IMR-90 (cell line): ENCODE data around the gene CLK4. TPM values are rescaled to one million over a fixed set of nuclear protein-coding genes. Genes with fewer than 3 reads are reported as not detected.

Source experiments
- ATAC-seq: fragments of 200-7000 bp; cut with Tn5 transposase; 2 replicates; pipeline ENCODE4 v1.9.1; 2020; ENCODE audit warnings: low read depth, mild to moderate bottlenecking, moderate library complexity
- BruUV-seq: library from RNA; stranded (reverse); fragments of 400-500 nt; replicated peaks from 2 replicates; lab custom pipeline; 2021; lab: Mats Ljungman, UMichigan
- CTCF ChIA-PET: fragments of 300-600 bp; formaldehyde crosslinking; extraction: SDS; loops from one replicate; lab custom pipeline; 2021; ENCODE audit warnings: antibody characterized with exemption; lab: Yijun Ruan, JAX
- POLR2A ChIA-PET: fragments of 300-600 bp; sonication (Branson Sonifier 250); formaldehyde crosslinking; loops from one replicate; lab custom pipeline; 2022; ENCODE audit warnings: antibody characterized with exemption; ENCODE audit not compliant: unreplicated experiment; lab: Charles Lee
- DNase-seq: peaks from one replicate; pipeline ENCODE4 v3.0.0; 2013
- H2AFZ ChIP-seq: replicated peaks from 2 replicates; pipeline ENCODE3; 2013; ENCODE audit warnings: low read length, mild to moderate bottlenecking; ENCODE audit not compliant: poor library complexity
- H2AK5ac ChIP-seq: 2 replicates; pipeline ENCODE4 v1.6.1; 2013; ENCODE audit warnings: low read depth, low read length, inconsistent platforms
- H2AK9ac ChIP-seq: replicated peaks from 2 replicates; pipeline ENCODE3; 2013; ENCODE audit warnings: mild to moderate bottlenecking, low read depth, low read length, moderate library complexity; ENCODE audit not compliant: poor library complexity
- H2BK120ac ChIP-seq: 2 replicates; pipeline ENCODE4 v1.6.1; 2013; ENCODE audit warnings: low read depth, low read length, inconsistent platforms
- H2BK15ac ChIP-seq: 3 replicates; pipeline ENCODE4 v1.6.1; 2013; ENCODE audit warnings: low read depth, low read length, inconsistent platforms
- H2BK20ac ChIP-seq: 2 replicates; pipeline ENCODE4 v1.6.1; 2013; ENCODE audit warnings: low read depth, mild to moderate bottlenecking, inconsistent platforms, low read length, moderate library complexity
- H2BK5ac ChIP-seq: 2 replicates; pipeline ENCODE4 v1.6.1; 2013; ENCODE audit warnings: mild to moderate bottlenecking, low read depth, low read length, inconsistent platforms; ENCODE audit not compliant: poor library complexity, severe bottlenecking
- H3K14ac ChIP-seq: replicated peaks from 2 replicates; pipeline ENCODE4 v1.6.1; 2013; ENCODE audit warnings: low read depth, low read length, inconsistent platforms
- H3K18ac ChIP-seq: 2 replicates; pipeline ENCODE4 v1.6.1; 2013; ENCODE audit warnings: low read depth, low read length, control low read depth
- H3K23ac ChIP-seq: 2 replicates; pipeline ENCODE4 v1.6.1; 2013; ENCODE audit warnings: low read depth, low read length, inconsistent platforms
- H3K27ac ChIP-seq: 2 replicates; pipeline ENCODE4 v1.5.1; 2013; ENCODE audit warnings: mild to moderate bottlenecking, control low read depth, low read length; ENCODE audit not compliant: insufficient read depth
- H3K27me3 ChIP-seq: 2 replicates; pipeline ENCODE4 v1.6.1; 2013; ENCODE audit warnings: low read length; ENCODE audit not compliant: control insufficient read depth, insufficient read depth
- H3K36me3 ChIP-seq: 2 replicates; pipeline ENCODE4 v1.6.1; 2013; ENCODE audit warnings: low read length, mixed read lengths; ENCODE audit not compliant: control insufficient read depth, insufficient read depth
- H3K4ac ChIP-seq: 2 replicates; pipeline ENCODE4 v1.6.1; 2013; ENCODE audit warnings: low read depth, low read length, inconsistent platforms
- H3K4me1 ChIP-seq: 2 replicates; pipeline ENCODE4 v1.6.1; 2013; ENCODE audit warnings: low read length, mixed read lengths; ENCODE audit not compliant: control insufficient read depth, insufficient read depth
- H3K4me2 ChIP-seq: 2 replicates; pipeline ENCODE4 v1.6.1; 2013; ENCODE audit warnings: low read depth, mild to moderate bottlenecking, control low read depth, low read length, moderate library complexity
- H3K4me3 ChIP-seq: 2 replicates; pipeline ENCODE4 v1.5.1; 2013; ENCODE audit warnings: low read depth, mild to moderate bottlenecking, control low read depth, low read length, moderate library complexity; ENCODE audit not compliant: insufficient read depth
- H3K56ac ChIP-seq: 2 replicates; pipeline ENCODE4 v1.6.1; 2013; ENCODE audit warnings: low read length, inconsistent platforms; ENCODE audit not compliant: insufficient read depth; ENCODE audit errors: extremely low read depth
- H3K79me1 ChIP-seq, 2 experiments: 2 replicates each; pipeline ENCODE4 v1.6.1; 2013; ENCODE audit warnings: low read length in 2 of 2, inconsistent platforms in 1 of 2, low read depth in 1 of 2
- H3K9ac ChIP-seq: 2 replicates; pipeline ENCODE4 v1.6.1; 2013; ENCODE audit warnings: low read depth, low read length, control low read depth
- H3K9me1 ChIP-seq: 2 replicates; pipeline ENCODE4 v1.6.1; 2013; ENCODE audit warnings: low read length, inconsistent platforms; ENCODE audit not compliant: insufficient read depth
- H3K9me3 ChIP-seq: 2 replicates; pipeline ENCODE4 v1.6.1; 2013; ENCODE audit warnings: low read length; ENCODE audit not compliant: control insufficient read depth, insufficient read depth
- H4K20me1 ChIP-seq: 2 replicates; pipeline ENCODE4 v1.6.1; 2013; ENCODE audit warnings: low read length, inconsistent platforms; ENCODE audit not compliant: insufficient read depth
- H4K5ac ChIP-seq: 2 replicates; pipeline ENCODE4 v1.6.1; 2013; ENCODE audit warnings: mild to moderate bottlenecking, low read depth, low read length, control low read depth
- H4K8ac ChIP-seq, 2 experiments: 2 replicates each; pipeline ENCODE4 v1.6.1; 2013; ENCODE audit warnings: low read depth in 2 of 2, low read length in 2 of 2, control low read depth in 1 of 2, inconsistent platforms in 1 of 2
- H4K91ac ChIP-seq: 2 replicates; pipeline ENCODE4 v1.6.1; 2013; ENCODE audit warnings: low read depth, low read length, inconsistent platforms; ENCODE audit not compliant: insufficient read depth
- BHLHE40 ChIP-seq: fragments of 150-350 bp; IDR thresholded peaks from 2 replicates; pipeline ENCODE4 v1.6.1; 2016; ENCODE audit warnings: mild to moderate bottlenecking, low read depth, low read length
- CEBPB ChIP-seq: IDR thresholded peaks from 2 replicates; pipeline ENCODE4 v1.6.1; 2012; ENCODE audit warnings: low read depth, low read length, improper control_type of control experiment
- CHD1 ChIP-seq: IDR thresholded peaks from 2 replicates; pipeline ENCODE4 v1.6.1; 2012; ENCODE audit warnings: low read depth, low read length, improper control_type of control experiment
- FOS ChIP-seq: fragments of 150-350 bp; IDR thresholded peaks from 2 replicates; pipeline ENCODE4 v1.6.1; 2016; ENCODE audit warnings: low read depth, low read length
- MAFK ChIP-seq: IDR thresholded peaks from 2 replicates; pipeline ENCODE4 v1.6.1; 2012; ENCODE audit warnings: low read depth, low read length, improper control_type of control experiment
- MXI1 ChIP-seq: IDR thresholded peaks from 2 replicates; pipeline ENCODE4 v1.6.1; 2012; ENCODE audit warnings: low read depth, mild to moderate bottlenecking, low read length, moderate library complexity, borderline replicate concordance
- POLR2A ChIP-seq: IDR thresholded peaks from 2 replicates; pipeline ENCODE4 v1.6.1; 2012; ENCODE audit warnings: mild to moderate bottlenecking, low read depth, low read length
- RAD21 ChIP-seq: IDR thresholded peaks from 2 replicates; pipeline ENCODE4 v1.6.1; 2012; ENCODE audit warnings: low read length, improper control_type of control experiment
- RCOR1 ChIP-seq: IDR thresholded peaks from 2 replicates; pipeline ENCODE4 v1.6.1; 2012; ENCODE audit warnings: mild to moderate bottlenecking, low read length, improper control_type of control experiment; ENCODE audit not compliant: insufficient replicate concordance
- RFX5 ChIP-seq: IDR thresholded peaks from 2 replicates; pipeline ENCODE4 v1.8.0; 2012; ENCODE audit warnings: low read depth, mild to moderate bottlenecking, low read length, moderate library complexity
- dilution Hi-C: fragments of 300-500 bp; cut with HindIII; formaldehyde crosslinking; loops from one replicate; pipeline ENCODE4 v1.14.3; 2018; ENCODE audit warnings: low sequenced_read_pairs; ENCODE audit not compliant: unreplicated experiment
- in situ Hi-C: fragments of 300-500 bp; cut with MboI; formaldehyde crosslinking; loops from 3 replicates; pipeline ENCODE4 v1.14.3; 2019; ENCODE audit warnings: low sequenced_read_pairs, inconsistent platforms, mixed read lengths
- intact Hi-C: fragments of 100-400 bp; cut with micrococcal nuclease; formaldehyde crosslinking; loops from 2 replicates; pipeline ENCODE4 v1.10.0; 2022
- polyA plus RNA-seq, 3 experiments: library from polyadenylated mRNA; depleted of rRNA; stranded (reverse); fragments of >200 nt; gene quantifications; 2 replicates each; pipeline ENCODE4 v1.2.3, GENCODE V29; 2012; ENCODE audit warnings: low replicate concordance in 1 of 3
- total RNA-seq: library from RNA; depleted of rRNA; stranded (reverse); fragments of >200 nt; gene quantifications from 2 replicates; pipeline ENCODE4 v1.2.3, GENCODE V29; 2012
- TF ChIP-seq, protein P1 (sequence below): conservative IDR thresholded peaks from 2 replicates; pipeline ENCODE4 v1.5.1; 2012; ENCODE audit warnings: mild to moderate bottlenecking, low read depth, low read length, improper control_type of control experiment
- TF ChIP-seq, protein P2 (sequence below): fragments of 150-350 bp; IDR thresholded peaks from 2 replicates; pipeline ENCODE4 v1.6.1; 2017; ENCODE audit warnings: mild to moderate bottlenecking, antibody characterized with exemption, low read length, low read depth

Gene CLK4
- total and polyA plus RNA-seq, 2 of the 4 experiments (the other 2 are of a cell fraction), result 8.2 to 11.9 TPM

DNA sequence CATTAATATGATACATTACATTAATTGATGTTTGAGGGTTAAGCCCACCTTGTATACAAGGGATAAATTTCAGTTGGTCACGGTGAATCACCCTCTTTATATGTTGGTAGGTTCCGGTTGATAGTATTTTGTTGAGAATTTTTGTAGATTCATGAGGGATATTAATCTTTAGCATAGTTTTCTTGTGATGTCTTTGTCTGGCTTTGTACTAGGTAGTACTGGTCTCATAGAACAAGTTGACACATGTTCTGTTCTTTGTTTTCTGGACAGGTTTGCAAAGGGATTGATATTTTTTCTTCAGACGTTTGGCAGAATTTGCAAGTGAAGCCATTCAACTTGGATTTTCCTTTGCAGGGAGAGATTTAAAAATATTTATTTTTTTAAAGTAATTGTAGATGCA lies 49.1 kb upstream of the CLK4 start (continued):
- TF ChIP-seq, protein P1, sequence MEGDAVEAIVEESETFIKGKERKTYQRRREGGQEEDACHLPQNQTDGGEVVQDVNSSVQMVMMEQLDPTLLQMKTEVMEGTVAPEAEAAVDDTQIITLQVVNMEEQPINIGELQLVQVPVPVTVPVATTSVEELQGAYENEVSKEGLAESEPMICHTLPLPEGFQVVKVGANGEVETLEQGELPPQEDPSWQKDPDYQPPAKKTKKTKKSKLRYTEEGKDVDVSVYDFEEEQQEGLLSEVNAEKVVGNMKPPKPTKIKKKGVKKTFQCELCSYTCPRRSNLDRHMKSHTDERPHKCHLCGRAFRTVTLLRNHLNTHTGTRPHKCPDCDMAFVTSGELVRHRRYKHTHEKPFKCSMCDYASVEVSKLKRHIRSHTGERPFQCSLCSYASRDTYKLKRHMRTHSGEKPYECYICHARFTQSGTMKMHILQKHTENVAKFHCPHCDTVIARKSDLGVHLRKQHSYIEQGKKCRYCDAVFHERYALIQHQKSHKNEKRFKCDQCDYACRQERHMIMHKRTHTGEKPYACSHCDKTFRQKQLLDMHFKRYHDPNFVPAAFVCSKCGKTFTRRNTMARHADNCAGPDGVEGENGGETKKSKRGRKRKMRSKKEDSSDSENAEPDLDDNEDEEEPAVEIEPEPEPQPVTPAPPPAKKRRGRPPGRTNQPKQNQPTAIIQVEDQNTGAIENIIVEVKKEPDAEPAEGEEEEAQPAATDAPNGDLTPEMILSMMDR, result no peak

DNA sequence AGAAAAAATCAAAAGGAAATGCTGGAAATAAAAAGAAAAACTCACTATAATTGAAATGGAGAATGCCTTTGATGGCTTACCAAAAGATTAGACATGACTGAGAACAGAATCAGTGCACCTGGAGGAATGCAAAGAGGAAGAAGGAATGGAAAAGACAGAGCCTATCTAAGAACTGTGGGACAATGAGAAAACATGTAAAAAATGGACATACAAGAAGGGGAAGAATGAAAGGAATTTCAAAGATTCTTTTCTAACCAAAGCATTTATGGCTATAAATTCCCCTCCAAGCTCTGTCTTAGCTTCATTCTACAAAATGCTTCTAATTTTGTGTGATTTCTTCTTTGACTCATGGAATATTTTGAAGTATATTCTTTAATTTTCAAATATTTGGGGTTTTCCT lies 47.5 kb upstream of the CLK4 start:
- H2BK120ac ChIP-seq, result no peak overlapping the region
- H3K27ac ChIP-seq, result no peak overlapping the region
- in situ Hi-C loops (no loop called here), intact Hi-C loops (no loop called here), dilution Hi-C loops (no loop called here)
- ATAC-seq (no peak; the same call in 1 of the 2 replicates), DNase-seq (no peak)
- H3K9me1 ChIP-seq, result no peaks in the 10 kb centered on the region
- no peaks in the 10 kb centered on the region for H3K27me3 ChIP-seq
- H3K4ac ChIP-seq, result no peak overlapping the region
- CTCF ChIA-PET, result no interaction called here
- no peak overlapping the region for H4K8ac ChIP-seq
- no peak overlapping the region for H3K4me2 ChIP-seq
- H3K56ac ChIP-seq, result no peak overlapping the region
- H2BK5ac ChIP-seq, result no peak overlapping the region
- H3K23ac ChIP-seq, result no peak overlapping the region
- H3K4me1 ChIP-seq, result no peaks in the 10 kb centered on the region
- POLR2A ChIA-PET, result no interaction called here
- BruUV-seq, result no TSS peak
- no peak overlapping the region for H2AK5ac ChIP-seq
- H4K5ac ChIP-seq, result no peak overlapping the region
- no peak overlapping the region for H3K4me3 ChIP-seq
- no peak overlapping the region for H3K14ac ChIP-seq
- H3K18ac ChIP-seq, result no peak overlapping the region
- no peak overlapping the region for H2AK9ac ChIP-seq
- no peak overlapping the region for H2BK20ac ChIP-seq
- no peak overlapping the region for H2BK15ac ChIP-seq
- no peaks in the 10 kb centered on the region for H3K36me3 ChIP-seq
- no peak overlapping the region for H2AFZ ChIP-seq
- H3K79me1 ChIP-seq, result no peaks in the 10 kb centered on the region
- peaks cover 30% of the 10 kb centered on the region for H3K9me3 ChIP-seq
- no peak overlapping the region for H4K91ac ChIP-seq
- no peaks in the 10 kb centered on the region for H4K20me1 ChIP-seq
- H3K9ac ChIP-seq, result no peak overlapping the region
- TF ChIP-seq, protein P1, result no peak
- TF ChIP-seq RFX5 (no peak), RAD21 (no peak), FOS (no peak), CHD1 (no peak), RCOR1 (no peak), MXI1 (no peak), POLR2A (no peak), CEBPB (no peak), MAFK (no peak), BHLHE40 (no peak)
- TF ChIP-seq, protein P2, sequence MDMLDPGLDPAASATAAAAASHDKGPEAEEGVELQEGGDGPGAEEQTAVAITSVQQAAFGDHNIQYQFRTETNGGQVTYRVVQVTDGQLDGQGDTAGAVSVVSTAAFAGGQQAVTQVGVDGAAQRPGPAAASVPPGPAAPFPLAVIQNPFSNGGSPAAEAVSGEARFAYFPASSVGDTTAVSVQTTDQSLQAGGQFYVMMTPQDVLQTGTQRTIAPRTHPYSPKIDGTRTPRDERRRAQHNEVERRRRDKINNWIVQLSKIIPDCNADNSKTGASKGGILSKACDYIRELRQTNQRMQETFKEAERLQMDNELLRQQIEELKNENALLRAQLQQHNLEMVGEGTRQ, result no peak
